Activated CD4-positive, alpha-beta T cell treated with anti-CD3 and anti-CD28 coated beads, Interleukin-2, amount 50 U/mL, for 48 hours (primary cell): ENCODE measurements around the gene ATXN2L.
A peak's percentile ranks its signal among the peaks of the same experiment; 100 is the strongest.
"Not testable (repeated sequence)": the region's sequence is repeated elsewhere in the genome, so short reads cannot be mapped to it uniquely, and the experiment has no call there.

Experiments used
- DNase-seq, 2 experiments: peaks; one replicate each; pipeline ENCODE4 v3.0.0-alpha.2; 2020

Gene ATXN2L

GRCh38 chr16:28873543-28874201 lies 50.9 kb downstream of the ATXN2L start:
- peak; percentile 59 to 70 for DNase-seq

- no peak for DNase-seq
Observed at GRCh38 chr16:28874406-28874805, 51.6 kb downstream of the ATXN2L start.

- no peak for DNase-seq
Observed at GRCh38 chr16:28875134-28876018, 52.6 kb downstream of the ATXN2L start.

- no peak for DNase-seq
Observed at GRCh38 chr16:28876019-28876659, 53.3 kb downstream of the ATXN2L start.

- DNase-seq = no peak
Observed at GRCh38 chr16:28876973-28877654, 54.3 kb downstream of the ATXN2L start.

- DNase-seq = no peak
Observed at GRCh38 chr16:28877655-28878000, 54.8 kb downstream of the ATXN2L start.

DNA sequence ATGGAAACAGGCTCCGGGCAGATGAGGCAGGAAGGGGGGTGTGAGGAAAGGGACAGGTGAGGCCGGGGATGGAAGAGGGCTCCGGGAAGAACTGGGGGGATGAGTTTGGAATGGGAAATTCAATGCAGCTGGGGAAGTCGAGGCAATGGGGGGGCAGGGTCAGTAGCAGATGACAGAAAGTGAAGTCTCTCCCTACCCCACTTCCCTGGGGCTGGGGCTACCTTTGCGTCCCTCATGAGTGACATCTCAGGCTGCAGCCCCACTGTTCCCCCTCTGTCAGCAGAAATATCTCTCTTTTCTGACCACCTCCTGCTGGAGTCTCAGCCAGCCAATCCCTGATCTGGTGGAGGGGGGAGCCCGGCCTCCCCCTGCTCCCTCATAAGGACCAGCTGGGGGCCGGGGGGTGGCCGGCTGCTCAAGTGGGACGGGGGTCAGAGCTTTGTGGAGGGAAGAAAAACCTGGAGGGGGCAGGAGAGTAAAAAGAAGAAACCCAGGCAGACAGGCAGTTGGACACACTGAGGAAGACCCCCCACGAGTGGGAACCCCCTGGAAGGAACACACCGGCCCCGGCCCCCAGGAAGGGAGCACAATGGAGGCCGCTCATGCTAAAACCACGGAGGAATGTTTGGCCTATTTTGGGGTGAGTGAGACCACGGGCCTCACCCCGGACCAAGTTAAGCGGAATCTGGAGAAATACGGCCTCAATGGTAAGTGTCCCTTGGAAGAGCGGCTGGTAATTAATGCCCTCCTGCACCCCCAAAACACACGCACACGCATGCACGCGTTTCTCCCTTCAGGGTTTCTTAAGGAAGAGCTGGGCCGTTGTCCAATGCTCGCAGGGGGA lies 55.5 kb downstream of the ATXN2L start, which contains the start of gene ATP2A1:
Gene ATP2A1 (plus strand): TSS at position 406 of the 844 bp plus-strand sequence. CDS start 184 bp downstream, at position 590.
- no peak for DNase-seq

DNA sequence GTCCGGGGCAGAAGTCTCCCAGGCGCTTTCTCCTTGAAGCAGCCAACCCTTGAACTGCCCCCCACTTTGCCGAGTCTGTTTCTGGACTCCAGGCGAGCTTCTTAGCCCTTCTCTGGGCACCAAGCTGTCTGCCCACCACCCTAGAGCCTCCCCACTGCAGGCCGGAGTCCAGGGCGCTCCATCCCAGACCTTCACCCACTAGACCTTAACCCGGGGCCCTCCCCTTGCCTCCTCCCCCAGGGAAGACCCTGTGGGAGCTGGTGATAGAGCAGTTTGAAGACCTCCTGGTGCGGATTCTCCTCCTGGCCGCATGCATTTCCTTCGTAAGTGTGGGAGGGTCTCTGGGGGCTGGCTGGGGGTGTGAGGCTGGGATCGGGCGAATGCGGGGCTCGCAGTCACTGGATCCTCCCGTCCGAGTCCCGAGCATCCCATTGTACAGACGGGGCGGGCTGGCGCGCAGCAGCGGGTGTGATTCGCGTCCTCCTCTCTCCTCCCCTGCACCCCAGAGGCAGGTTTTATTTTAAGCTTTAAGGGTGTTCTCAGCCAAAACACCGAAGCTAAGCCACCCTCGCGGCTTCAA lies 56.6 kb downstream of the ATXN2L start:
- peak; percentile 8 to 21 for DNase-seq

DNA sequence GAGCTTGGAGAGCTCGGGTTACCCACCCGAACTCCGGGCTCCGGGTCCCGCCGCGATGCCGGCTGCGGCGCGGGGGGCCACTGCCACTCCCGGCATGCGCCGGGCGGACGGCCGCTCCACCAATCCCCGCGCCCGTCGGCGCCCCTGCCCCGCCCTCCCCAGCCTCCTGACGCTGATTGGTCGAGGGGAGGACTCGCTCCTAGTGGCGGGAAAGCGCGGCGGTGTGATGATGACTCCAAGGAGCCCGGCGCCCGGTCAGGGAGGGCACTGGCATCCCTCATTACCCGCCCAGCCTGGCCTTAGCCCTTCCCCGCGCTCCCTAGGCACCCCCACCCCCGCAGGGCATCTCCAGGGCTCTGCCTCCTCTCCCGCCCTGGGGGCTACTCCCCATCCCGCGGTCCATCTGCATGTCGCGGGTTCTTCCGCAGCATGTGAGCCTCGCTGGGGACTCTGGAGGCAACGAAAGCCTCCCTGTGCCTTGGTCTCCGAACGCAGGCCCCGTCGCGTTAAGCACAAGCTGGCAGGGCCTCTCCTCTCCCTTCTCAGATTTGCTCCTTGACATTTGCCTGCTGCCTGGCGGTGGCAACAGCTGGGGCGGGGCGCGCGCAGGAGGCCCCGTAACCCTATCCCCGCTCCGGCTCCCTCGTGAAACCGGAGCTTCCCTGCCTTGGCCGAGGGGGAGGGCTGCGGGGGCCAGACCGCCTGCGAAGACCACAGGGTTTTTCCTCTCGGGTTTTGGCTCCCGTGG lies 57.2 kb downstream of the ATXN2L start:
- peak; percentile 93 to 94 for DNase-seq

GRCh38 chr16:28880589-28880915 lies 57.8 kb downstream of the ATXN2L start:
- no peak for DNase-seq

DNA sequence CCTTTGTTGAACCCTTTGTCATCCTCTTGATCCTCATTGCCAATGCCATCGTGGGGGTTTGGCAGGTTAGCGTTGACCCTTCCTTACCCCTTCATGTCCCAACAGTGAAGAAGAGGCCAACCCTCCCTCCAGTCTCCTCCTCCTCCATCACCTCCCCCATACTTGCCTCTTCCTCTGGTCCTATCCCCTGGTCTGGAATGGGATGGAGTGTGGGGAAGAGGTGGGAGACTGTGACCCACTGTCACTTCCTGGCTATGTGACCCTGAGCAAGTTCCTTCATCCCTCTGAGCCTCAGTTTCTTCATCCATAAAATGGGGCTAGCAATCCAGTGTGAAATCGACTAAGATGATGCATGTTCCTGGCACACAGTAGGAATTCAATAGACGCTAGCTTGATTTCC lies 58.2 kb downstream of the ATXN2L start:
- no peak for DNase-seq

DNA sequence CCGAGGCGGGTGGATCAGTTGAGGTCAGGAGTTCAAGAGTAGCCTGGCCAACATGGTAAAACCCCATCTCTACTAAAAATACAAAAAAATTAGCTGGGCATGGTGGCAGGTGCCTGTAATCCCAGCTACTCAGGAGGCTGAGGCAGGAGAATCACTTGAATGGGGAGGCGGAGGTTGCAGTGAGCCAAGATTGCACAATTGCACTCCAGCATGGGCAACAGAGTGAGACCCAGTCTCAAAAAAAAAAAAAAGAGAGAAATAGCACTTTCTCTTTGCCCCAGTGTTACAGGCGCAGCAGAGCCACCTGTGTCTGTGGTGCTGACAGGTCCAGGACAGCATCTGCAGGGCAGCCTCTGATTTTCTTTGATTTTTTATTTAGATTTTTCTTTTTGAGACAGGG lies 58.8 kb downstream of the ATXN2L start:
- DNase-seq = not testable (repeated sequence)

- no peak for DNase-seq
Observed at GRCh38 chr16:28882551-28883160, 59.9 kb downstream of the ATXN2L start.

DNA sequence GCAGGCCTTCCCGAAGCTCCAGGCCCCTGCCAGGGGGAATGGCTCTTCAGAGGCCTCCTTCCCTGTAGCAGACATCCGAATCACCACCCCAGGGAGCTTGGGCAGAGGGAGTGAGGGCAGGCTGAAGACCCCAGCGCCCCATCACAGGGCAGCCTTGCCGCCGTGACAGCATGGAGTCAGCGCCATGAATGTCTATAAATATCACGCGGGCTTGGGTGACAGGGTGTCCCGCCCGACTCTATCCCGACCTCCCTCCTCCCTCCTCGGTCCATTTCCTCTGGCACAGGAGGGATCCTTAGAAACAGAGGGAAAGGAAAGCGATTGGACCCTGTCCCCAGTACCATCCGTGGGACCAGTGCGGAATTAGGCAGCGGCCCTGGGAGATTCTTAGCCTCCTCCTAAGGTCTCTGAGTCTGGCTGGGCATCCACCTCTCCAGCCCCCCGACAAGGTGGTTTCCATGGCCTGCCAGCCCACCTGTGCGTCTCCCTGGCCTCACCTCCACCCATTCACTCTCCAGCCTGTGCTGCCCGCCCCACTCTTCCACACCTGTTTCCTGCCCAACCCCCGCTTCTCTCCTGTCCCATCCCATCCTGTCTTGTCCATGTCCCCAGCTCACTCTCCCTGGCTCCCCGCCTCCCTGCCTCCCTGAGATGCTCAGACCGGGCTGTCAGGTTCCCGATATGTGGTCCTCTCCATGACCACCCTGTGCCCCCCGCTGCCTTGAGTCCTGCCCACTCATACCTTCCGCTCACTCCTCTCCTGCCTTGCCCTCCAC lies 60.6 kb downstream of the ATXN2L start:
- no peak for DNase-seq

DNA sequence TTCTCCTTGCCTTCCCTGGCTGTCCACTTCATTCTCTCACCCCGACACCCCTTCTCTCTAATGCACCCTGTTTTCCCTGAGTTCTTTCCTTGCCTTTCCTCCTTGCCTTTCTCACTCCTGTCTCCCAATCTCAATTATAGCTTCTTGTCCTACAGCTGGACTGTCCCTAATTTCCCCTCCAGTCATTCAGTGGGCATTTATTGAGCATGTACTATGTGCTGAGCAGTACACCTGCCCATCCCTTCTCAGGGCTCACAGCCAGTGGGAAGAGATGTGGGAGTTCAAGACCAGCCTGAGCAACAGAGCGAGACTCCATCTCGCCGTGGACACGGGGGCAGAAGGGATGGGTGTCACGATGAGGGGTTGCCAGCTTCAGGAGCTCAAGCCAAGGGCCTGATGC lies 61.2 kb downstream of the ATXN2L start:
- no peak for DNase-seq
